Islet of Langerhans (tissue), 1 donor: ENCODE data around the gene DACT3.

ENCODE experiments used
- FAIRE-seq: peaks from one replicate; lab custom pipeline; 2011; peaks lifted over from hg19 to GRCh38; lab: Jason Lieb, UNC

The DACT3 gene

DNA sequence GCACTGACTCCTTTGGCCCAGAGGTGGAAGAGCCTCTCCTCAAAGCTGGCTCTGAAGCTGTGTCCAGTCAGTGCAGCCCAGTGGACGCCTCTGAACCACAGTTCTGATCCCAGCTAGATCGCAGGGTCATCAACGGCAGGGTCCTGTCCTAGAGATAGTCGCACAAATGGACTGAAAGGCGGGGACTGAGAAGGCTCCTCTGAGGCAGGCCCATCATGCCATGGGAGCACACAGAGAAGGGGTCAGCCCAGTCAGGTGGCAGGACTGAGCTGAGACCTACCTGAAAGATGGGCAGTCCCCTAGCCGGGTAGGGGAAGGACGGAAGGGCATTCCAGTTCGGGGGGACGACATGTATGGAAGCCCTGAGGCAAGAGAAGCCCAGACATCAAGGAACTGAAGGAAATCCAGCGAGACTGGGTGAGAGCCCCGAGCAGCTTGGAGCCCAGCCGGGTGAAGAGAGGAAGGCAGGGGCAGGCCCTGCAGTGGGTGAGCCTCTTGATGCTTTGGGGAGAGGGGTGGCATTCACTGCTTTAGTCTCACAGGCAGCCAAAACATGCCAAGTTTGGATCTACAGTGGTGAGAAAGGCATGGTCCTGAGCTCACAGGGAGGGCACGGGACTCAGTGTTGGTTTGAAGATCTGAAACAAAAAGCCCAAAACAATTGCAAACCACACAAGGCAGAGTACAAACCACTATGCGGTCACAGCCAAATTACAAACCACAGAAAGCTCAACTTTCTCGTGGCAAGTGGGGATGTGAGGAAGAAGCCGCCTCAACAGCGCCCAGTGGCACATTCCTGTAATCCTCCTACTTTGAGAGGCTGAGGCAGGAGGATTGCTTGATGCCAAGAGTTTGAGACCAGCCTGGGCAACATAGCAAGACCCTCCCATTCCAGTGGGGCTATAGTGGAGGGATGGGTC, 49.9 kb downstream of the DACT3 start:
- FAIRE-seq: no peak

DNA sequence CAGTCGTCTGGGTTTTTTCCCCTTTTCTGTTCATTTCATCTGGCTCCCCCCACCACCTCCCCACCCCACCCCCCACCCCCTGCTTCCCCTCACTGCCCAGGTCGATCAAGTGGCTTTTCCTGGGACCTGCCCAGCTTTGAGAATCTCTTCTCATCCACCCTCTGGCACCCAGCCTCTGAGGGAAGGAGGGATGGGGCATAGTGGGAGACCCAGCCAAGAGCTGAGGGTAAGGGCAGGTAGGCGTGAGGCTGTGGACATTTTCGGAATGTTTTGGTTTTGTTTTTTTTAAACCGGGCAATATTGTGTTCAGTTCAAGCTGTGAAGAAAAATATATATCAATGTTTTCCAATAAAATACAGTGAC, 50.6 kb downstream of the DACT3 start:
- no peak for FAIRE-seq

DNA sequence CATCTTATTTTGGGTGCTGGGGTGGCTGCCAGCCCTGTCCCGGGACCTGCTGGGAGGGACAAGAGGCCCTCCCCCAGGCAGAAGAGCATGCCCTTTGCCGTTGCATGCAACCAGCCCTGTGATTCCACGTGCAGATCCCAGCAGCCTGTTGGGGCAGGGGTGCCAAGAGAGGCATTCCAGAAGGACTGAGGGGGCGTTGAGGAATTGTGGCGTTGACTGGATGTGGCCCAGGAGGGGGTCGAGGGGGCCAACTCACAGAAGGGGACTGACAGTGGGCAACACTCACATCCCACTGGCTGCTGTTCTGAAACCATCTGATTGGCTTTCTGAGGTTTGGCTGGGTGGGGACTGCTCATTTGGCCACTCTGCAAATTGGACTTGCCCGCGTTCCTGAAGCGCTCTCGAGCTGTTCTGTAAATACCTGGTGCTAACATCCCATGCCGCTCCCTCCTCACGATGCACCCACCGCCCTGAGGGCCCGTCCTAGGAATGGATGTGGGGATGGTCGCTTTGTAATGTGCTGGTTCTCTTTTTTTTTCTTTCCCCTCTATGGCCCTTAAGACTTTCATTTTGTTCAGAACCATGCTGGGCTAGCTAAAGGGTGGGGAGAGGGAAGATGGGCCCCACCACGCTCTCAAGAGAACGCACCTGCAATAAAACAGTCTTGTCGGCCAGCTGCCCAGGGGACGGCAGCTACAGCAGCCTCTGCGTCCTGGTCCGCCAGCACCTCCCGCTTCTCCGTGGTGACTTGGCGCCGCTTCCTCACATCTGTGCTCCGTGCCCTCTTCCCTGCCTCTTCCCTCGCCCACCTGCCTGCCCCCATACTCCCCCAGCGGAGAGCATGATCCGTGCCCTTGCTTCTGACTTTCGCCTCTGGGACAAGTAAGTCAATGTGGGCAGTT, 51.2 kb downstream of the DACT3 start:
- no peak for FAIRE-seq

DNA sequence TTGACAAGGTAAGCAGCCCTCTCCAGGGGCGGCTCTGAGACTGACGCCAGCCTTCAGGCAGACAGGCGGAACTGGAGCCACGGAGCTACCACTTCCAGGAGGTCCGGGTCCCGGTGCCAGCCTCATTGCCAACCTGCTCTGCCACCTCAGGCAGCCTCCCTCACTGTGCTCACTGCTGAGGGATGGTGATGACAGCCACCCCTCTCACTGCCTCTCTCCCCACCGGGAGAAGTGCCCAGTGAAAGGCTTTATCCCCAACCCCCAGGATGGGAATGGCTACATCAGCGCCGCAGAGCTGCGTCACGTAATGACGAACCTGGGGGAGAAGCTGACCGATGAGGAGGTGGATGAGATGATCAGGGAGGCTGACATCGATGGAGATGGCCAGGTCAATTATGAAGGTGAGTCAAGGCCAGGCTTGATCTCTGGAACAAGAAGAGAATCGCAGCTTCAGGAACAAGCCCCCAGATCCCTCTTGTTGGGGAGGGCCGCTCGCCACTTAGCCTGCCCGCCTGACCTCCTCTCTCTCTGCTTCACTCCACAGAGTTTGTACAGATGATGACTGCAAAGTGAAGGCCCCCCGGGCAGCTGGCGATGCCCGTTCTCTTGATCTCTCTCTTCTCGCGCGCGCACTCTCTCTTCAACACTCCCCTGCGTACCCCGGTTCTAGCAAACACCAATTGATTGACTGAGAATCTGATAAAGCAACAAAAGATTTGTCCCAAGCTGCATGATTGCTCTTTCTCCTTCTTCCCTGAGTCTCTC, 52.2 kb downstream of the DACT3 start:
- no peak for FAIRE-seq

DNA sequence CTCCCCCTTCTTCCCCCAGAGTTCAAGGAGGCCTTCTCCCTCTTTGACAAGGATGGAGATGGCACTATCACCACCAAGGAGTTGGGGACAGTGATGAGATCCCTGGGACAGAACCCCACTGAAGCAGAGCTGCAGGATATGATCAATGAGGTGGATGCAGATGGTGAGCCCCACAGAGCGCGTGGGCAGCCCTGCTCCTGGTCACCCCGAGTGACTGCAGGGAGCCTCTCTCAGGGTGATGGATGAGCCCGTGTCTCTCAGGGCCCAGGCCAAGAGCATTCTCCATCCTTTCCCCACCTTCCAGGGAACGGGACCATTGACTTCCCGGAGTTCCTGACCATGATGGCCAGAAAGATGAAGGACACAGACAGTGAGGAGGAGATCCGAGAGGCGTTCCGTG, 52.8 kb downstream of the DACT3 start:
- FAIRE-seq: no peak

DNA sequence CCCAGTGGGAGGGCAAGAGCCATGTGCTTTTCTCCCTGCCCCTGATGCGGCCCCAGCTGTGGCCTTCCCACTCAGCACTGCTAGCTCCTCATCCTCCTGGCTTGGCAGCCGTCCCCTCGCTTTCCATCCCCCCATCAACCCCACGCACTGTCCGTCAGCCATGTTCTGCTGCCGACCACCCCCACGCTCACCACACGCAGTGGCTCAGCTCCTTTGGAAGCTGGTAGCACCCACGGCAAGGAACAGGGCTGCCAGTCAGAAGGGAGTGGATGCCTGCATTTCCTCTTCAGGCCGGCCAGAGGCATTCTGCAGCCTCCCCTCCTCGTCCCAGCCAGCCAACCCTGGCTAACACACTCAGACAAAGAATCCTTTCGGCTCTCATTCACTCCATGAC, 53.5 kb downstream of the DACT3 start:
- FAIRE-seq: no peak

DNA sequence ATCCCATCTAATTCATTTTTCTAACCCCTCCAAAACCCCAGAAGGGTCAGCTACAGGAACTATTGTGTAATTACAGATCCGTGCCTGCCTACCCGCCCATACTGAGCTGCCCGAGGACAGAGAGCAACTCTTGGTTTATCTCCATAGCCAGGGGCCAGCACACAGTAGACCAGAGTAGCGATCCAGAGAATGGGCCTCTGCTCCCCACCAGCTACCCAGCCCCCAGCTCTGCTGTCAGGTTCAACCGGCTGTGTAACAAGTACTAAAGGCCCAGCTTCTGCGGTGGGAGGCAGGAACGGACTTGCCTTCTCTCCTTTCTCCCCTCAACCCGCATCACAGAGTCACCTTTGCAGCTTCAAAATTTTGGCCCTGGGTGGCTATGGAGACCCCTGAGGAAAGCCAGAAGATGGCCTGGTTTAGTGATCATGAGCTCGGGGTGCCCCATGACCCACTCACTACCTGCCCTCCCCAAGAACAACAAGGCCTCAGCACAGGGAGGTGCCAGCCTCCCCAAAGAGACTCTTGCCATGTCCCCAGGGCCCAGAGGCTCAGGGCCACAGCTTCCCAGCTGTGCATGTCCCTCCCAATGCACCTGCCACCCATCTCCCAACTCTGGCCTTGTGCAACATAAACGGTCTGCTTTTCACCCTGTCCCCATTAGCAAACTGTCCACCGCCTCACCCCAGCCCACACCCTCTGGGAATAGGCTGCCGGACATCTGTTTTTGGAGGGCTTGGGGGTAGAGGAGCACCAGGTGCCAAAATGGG, 54.1 kb downstream of the DACT3 start:
- no peak for FAIRE-seq

DNA sequence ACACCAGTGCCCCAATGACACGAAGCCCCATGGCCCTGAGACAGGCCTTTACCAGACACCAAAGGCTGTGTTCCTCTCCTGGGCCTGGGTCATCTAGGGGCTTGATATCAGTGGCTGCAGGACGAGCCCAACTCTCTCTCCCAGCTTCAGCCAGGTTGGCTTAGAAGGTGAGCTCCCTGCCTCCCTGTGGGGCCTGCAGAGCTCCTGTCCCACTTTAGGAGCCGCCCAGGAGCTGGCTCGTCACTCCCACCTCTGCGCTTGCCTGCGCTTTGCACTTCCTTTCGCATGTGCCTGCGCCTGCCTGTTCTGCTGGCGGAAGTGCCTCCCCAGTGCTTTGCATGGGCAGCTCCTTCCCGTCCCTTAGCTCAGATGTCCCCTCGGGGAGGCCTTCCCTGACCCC, 55.0 kb downstream of the DACT3 start:
- no peak for FAIRE-seq

DNA sequence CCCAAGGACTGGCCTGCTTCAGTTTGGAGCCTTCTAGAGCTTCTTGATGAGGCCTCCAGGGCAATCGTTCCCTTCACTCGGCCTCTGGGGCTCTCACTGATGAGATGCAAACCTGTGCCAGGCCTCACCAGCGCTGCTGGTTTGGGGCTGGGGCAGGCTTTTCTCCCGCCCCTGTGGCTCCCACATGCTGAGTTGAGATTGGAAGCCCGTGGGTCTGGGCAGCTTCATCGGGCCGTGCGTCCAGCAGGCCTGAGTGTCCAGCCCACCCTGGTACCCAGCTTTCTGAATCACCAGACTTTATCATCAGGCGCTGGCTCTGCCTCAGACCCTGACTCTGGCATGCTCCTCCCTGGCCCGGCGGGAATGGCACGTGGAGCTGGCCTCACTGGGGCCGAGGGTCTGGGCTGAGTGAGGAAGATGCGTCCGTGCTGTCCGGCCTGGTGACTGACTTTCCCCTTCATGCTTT, 55.6 kb downstream of the DACT3 start:
- FAIRE-seq: no peak

DNA sequence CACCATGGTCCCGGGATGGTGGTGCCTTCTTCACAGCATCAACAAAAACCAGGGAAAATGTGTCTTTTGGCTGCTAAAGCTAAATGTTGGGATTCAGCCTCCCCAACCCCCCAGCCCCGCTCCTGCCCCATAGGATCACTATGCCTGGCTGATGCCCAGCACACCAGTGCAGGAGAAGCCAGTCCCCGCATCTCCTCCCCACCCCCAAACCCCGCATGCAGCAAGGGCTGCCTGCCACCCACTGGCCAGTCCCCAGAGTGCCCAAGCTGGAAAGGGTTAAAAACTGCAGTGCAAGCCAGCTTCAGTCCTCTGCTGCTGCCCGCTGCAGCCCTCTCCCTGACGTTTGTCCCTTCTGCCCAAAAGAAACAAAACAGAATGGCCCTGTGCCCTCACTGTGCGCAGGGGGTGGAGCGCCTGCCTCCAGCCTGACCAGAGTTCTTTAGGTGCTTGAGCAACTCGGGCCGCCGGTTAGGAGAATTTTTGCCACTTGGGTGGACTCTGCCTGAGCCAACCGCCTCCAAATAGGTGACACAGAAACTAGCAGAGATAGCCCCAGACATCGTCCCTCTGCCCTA, 56.1 kb downstream of the DACT3 start:
- FAIRE-seq: no peak

DNA sequence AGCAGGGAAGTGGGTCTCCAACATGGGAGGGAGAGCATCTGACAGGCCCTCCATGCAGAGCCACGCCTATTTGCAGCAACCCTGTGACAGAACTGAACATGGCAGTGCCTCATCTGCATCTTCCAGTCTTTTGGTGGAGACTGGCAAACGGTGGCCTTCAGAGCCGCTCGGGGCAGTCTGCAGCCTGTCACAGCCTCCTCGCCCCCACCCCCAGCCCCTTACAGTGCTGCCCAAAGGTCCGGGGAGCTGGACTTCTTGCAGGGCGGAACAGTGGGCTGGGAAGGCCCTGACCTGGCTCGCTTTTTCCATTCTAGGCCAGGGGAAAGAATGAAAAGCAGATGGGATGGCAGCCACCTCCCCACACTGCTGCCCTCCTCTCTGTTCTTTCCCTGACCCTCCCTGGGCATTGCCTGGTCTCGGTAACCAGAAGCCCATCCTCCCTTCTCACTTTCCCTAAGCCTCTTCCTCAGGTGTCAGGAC, 57.2 kb downstream of the DACT3 start:
- FAIRE-seq: no peak

DNA sequence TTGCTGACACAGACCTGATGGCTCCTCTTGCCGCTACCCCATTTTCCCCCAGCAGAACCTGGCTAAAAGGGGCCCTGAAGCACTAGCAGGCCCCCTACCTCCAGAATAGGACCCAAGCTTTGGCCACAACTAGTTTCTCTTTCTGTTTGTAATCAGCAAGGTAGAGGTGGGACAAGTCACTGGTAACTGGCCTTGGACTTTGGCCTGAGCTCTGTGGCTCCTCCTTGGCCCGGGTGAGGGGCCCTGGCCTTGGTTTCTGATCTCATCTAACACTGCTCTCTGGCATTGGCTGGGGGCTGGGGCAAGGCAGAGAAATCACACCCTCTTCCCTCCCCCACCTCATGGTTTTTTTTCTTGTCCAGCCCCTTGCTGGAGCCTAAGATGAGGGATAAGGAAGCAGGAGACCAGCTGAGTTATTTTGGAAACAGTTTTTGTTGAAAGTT, 57.8 kb downstream of the DACT3 start:
- FAIRE-seq: no peak

DNA sequence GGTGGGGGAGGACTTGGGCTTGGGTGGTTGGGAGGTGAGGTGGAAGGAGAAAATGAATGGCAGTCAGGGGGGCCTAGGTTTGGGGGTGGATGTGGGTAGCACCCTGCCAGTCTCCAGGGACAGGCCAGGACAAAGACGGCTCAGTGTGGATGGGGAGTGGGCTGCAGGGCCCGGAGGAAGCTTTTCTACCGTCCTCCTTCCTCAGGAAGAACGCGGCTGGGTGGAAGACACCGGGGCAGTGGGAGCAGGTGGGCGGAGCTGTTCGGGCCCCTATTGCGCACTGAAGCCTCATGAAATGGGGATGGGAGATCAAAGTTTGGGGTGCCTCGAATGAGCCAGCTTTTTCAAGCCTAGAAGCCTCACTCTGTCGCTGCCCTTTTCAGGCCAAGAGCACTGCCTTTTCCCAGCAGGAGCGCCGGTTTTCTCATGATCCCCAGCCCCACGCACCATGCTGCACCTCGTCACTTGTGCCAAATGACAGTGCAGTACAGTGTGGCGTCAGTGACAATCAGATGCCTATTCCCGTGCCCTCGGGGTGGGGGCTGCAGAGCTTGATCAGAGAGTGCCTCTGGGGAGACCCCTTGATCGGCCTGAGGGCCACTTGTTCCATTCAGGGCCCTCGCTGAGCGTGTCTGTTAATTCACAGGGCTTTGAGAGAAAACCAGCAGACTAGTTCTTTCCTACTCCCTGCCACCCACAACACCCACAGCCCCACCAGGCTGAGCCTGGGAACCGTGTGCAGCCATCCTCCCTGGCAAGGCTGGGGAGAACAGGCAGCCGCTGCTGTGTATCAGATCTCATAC, 58.4 kb downstream of the DACT3 start:
- FAIRE-seq: no peak

DNA sequence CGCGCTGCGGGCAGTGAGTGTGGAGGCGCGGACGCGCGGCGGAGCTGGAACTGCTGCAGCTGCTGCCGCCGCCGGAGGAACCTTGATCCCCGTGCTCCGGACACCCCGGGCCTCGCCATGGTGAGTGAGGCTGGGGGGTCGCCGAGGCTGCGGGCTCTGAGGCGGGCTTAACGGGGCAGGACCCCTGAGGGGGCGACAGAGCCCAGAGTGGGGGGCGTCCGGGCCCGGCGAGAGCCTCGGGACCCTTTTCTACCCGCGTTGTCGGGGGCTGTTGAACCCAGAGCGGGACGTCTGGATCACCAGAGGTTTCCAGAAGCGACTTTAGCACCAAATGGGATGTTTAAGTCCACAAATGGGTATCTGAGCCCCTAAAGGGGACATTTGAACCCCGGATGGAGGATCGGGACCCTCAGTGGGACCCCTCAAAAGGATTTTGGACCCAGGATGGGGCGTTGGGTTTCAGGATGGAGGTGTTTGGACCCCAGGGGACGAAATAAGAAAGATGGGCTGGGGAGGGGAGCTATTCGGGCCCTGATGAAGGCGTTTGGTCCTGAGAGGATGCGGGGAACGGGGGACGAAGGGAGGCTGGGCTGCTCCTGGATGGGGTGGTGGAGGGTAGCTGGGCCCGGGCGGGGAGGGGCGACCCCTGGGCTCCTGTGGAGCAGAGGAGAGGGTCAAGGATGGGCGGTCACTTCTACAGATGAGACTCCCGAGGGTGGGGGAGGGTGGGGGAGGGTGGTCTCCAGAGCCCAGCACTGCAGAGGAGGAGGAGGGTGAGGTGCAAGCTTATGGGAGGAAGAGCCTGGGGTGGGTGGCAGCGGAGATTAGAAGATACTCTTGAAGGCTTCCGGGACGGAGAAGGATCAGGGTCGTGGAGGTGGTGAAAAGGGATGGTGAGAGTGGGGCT, 59.4 kb downstream of the DACT3 start, which contains the start of gene CALM3:
Gene CALM3, plus strand, starts transcription at position 13 of the 907 bp plus-strand sequence. Its CDS starts 105 bp downstream, at position 118.
- FAIRE-seq: no peak

DNA sequence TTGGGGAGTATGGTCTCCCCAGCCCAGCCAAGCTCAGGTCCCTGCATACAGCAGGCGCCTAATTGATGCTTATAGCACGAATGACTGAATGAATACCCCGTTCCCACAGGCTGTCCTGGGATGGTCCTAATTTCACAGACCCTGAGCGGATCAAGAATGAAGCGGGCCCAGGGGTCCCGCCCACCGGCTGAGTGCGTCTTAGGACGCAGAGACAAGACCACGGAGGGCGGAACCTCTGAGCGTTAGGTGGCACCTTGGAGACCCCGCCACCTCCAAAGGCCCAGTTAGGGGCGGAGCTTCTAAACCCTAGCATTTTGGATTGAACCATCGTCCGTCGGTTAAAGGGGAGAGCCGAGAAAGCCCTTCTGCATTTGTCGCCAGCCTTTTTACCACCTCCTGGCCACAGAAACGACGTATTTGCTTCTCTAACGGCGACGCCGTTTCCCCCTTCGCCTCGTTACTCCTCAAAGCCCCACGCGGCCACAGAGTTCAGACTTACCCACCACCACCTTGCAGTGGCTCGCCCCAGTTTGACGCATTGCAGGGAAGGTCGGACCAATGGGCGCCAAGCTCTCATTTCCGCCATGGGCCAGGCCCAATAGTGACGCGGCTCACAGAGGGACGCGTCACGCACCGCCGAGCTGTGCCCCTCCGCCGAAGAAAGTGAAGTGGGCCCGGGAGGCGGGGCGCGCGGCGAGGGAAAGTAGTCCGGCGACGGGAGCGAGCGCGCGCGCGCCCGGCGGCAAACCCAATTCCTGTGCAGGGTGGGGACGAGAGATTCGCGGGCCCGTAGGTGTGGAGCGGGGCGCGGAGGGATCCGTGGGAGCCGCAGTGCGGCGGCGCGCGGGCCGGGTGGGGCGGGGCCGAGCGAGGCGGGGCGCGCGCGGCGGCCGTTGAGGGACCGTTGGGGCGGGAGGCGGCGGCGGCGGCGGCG, 60.3 kb downstream of the DACT3 start:
- FAIRE-seq: peak; percentile 41

DNA sequence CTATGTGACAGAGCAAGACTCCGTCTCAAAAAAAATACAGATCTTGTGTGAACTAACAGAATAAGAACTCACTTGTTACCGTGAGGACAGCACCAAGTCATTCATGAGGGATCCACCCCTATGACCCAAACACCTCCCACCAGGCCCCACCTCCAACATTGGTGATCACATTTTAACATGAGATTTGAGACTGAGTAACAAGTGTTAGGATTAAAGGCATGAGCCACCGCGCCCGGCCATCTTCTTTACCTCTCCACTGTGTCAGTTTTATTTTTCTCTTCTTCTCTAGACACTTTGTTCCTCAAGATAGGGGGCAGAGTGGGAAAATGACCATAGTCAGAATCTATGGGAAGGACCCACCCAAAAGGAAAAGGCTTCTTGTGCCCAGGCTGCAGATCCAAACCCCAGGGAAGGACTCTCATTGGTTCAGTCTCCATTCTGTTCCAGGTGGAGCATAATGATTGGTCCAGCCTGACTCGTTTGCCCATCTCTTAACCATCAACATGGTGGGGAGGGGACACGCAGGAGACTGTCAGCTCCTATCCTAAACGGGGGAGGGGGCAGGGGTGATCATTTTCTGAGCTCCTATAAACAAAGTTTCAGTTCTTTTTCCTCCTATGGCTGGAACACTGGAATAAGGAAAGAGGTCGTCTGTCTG, 61.1 kb downstream of the DACT3 start:
- no peak for FAIRE-seq

DNA sequence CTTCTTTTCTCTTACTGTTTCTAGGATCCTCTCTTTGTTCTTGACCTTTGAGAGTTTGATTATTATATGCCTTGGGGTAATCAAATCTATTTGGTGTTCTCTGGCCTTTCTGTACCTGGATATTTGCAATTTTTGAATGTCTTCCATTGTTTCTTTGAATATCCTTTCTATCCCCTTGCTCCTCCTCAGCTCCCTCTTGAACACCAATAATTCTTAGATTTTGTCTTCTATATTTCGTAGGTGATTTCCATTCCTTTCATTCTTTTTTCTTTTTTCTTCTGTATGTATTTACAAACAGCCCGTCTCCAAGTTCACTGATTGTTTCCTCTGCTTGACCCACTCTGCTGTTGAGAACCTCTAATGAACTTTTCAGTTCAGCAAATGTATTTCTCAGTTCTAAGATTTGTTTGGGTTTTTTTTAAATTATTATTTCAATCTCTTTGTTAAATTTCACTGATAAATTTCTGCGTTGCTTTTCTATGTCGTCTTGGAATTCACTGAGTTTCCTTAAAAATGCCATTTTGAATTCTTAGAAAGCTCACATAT, 62.5 kb downstream of the DACT3 start:
- no peak for FAIRE-seq
